ENCODE results near the gene LIPC.

The LIPC gene

GRCh38 chr15:58406811-58407210 is 25.0 kb upstream of the LIPC start:
- no peak for DNase-seq (ENCODE audit: low spot score)

- DNase-seq (ENCODE audit: low spot score): no peak
Measured at GRCh38 chr15:58407236-58407775, 24.5 kb upstream of the LIPC start.

- DNase-seq (ENCODE audit: low spot score): no peak
Measured at GRCh38 chr15:58407778-58408177, 24.0 kb upstream of the LIPC start.

GRCh38 chr15:58409861-58410260 is 21.9 kb upstream of the LIPC start:
- no peak for DNase-seq (ENCODE audit: low spot score)

- no peak for DNase-seq (ENCODE audit: low spot score)
Measured at GRCh38 chr15:58410353-58410752, 21.4 kb upstream of the LIPC start.

GRCh38 chr15:58413253-58413652 is 18.5 kb upstream of the LIPC start:
- DNase-seq (ENCODE audit: low spot score): no peak

- no peak for DNase-seq (ENCODE audit: low spot score)
Measured at GRCh38 chr15:58415636-58416035, 16.2 kb upstream of the LIPC start.

- no peak for DNase-seq (ENCODE audit: low spot score)
Measured at GRCh38 chr15:58416963-58417362, 14.8 kb upstream of the LIPC start.

GRCh38 chr15:58418135-58418534 is 13.7 kb upstream of the LIPC start:
- no peak for DNase-seq (ENCODE audit: low spot score)

GRCh38 chr15:58419803-58420524 is 11.8 kb upstream of the LIPC start:
- no peak for DNase-seq (ENCODE audit: low spot score)

GRCh38 chr15:58420579-58421043 is 11.2 kb upstream of the LIPC start:
- no peak for DNase-seq (ENCODE audit: low spot score)

GRCh38 chr15:58423205-58423604 is 8.6 kb upstream of the LIPC start:
- DNase-seq (ENCODE audit: low spot score): no peak

- DNase-seq (ENCODE audit: low spot score): no peak
Measured at GRCh38 chr15:58423831-58424608, 7.8 kb upstream of the LIPC start.

GRCh38 chr15:58424722-58425121 is 7.1 kb upstream of the LIPC start:
- DNase-seq (ENCODE audit: low spot score): no peak

- no peak for DNase-seq (ENCODE audit: low spot score)
Measured at GRCh38 chr15:58425185-58425584, 6.6 kb upstream of the LIPC start.

GRCh38 chr15:58425834-58426233 is 6.0 kb upstream of the LIPC start:
- no peak for DNase-seq (ENCODE audit: low spot score)

GRCh38 chr15:58426501-58426900 is 5.3 kb upstream of the LIPC start:
- no peak for DNase-seq (ENCODE audit: low spot score)

- DNase-seq (ENCODE audit: low spot score): no peak
Measured at GRCh38 chr15:58427987-58428386, 3.8 kb upstream of the LIPC start.

GRCh38 chr15:58430224-58430787 is 1.5 kb upstream of the LIPC start:
- DNase-seq (ENCODE audit: low spot score): no peak

- DNase-seq (ENCODE audit: low spot score): no peak
Measured at GRCh38 chr15:58432401-58432800, 610 bp downstream of the LIPC start.

GRCh38 chr15:58433597-58434333 is 2.0 kb downstream of the LIPC start:
- DNase-seq (ENCODE audit: low spot score): no peak

GRCh38 chr15:58434334-58434875 is 2.6 kb downstream of the LIPC start:
- DNase-seq (ENCODE audit: low spot score): no peak

Data from kidney capillary endothelial cell (primary cell).